Occipital lobe (tissue), 2 donors: ENCODE data around the gene NCL. TPM values are rescaled to one million over a fixed set of nuclear protein-coding genes. Genes with fewer than 3 reads are reported as not detected.

ENCODE experiments used
- DNase-seq: peaks from one replicate; lab custom pipeline; 2025; lab: John Stamatoyannopoulos, UW
- total RNA-seq: library from RNA; depleted of rRNA; stranded (reverse); fragments of >200 nt; gene quantifications from one replicate; pipeline ENCODE4 v1.2.3, GENCODE V29; 2014

NCL gene, protein sequence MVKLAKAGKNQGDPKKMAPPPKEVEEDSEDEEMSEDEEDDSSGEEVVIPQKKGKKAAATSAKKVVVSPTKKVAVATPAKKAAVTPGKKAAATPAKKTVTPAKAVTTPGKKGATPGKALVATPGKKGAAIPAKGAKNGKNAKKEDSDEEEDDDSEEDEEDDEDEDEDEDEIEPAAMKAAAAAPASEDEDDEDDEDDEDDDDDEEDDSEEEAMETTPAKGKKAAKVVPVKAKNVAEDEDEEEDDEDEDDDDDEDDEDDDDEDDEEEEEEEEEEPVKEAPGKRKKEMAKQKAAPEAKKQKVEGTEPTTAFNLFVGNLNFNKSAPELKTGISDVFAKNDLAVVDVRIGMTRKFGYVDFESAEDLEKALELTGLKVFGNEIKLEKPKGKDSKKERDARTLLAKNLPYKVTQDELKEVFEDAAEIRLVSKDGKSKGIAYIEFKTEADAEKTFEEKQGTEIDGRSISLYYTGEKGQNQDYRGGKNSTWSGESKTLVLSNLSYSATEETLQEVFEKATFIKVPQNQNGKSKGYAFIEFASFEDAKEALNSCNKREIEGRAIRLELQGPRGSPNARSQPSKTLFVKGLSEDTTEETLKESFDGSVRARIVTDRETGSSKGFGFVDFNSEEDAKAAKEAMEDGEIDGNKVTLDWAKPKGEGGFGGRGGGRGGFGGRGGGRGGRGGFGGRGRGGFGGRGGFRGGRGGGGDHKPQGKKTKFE
- 113 TPM for total RNA-seq

DNA sequence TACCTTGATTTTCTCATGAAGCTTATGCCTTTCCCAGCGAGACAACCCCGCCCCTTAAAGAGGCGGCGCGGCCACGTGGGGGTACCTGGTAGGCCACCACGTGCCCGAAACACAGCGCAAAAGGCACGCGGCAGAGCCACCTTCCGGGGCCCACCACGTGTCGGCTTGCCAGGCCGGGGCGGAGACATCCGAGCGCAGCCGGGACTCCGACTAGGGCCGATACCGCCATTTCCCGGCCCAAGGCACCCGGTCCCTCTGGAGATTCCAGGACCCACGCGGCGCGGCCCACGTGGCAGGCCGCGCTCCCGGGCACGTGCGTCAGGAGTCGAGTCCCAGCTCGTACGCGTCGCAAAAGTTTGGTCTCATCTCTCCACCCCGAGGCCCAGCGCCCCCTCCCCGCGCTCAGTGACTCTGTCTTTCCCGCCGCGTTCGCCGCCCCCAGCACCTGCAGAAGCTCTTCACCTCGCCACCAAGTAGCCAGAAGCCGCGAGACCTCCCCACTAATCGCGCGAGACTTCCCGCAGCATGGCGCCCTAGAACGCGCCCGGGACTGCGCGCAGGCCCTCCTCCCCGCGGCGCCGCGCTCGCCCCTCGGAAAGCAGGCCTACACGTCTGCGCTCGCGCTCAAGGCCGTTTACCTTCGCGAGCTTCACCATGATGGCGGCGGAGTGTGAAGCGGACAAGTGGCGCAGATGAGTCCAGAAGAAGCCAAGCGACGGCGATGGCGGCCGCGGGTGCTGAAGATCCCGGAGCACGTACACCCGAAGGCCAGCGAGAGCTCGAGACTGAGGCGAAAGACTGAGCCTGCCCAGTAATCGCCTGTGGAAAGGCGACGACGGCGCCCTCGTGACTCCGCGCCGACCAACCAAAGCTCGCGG, at the start of gene NCL:
Gene NCL, minus strand, starts transcription at position 787 of the 878 bp plus-strand sequence. Its CDS starts 131 bp downstream, at position 656.
- DNase-seq: peak; percentile 79

DNA sequence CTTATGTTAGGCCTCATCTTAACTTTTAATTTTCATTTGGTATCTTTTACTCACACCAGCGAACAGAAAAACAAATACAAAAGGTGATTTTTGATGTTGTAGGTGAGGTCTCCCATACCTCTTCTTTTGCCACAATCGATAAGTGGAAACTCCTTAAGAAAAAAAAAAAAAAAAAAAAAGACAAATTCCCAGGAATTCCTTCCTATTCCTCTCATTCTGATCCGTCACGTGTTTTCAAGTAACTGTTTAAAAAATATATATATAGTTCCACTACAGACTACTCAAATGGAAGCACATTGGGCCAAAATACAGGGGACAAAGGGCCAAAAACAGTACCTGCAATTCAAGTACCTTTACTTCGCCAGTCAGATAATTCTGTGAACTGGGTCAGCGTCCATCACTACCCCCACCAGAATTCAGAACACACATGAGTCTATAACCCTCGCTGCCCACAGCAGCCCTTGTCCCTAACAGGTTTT, 49.5 kb upstream of the NCL start:
- no peak for DNase-seq

DNA sequence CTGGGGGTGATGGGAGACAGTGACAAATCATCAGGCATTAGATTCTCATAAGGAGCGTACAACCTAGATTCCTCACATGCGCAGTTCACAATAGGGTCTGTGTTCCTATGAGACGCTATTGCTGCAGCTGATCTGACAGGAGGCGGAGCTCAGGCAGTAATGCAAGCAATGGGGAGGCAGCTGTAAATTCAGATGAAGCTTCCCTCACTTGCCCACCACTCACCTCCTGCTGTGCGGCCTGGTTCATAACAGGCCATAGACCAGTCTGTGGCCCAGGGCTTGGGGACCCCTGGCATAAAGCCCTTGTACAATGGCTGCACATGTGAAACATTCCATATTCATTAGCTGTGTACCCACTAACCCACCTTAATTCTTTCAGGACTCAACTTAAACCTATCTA, 47.9 kb upstream of the NCL start:
- DNase-seq: peak; percentile 41

DNA sequence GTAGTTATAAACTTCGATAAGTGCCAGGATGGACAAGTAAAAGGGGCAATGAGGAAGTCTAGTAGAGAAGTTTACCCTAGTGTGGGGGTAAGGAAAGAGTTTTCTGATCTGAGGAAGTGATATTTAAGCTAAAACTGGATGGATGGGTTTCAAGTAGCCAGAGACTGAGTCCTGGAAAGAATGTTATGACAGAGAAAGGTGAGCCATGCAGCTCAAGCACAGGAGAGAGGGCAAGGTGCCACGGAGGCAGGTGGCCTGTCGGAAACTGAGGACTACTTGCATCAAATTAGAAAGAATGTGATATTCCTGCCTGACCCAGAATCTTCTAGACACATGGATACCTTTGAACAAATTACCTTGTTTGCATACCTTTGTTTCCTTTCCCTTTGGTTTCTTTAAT, 39.5 kb upstream of the NCL start:
- no peak for DNase-seq

DNA sequence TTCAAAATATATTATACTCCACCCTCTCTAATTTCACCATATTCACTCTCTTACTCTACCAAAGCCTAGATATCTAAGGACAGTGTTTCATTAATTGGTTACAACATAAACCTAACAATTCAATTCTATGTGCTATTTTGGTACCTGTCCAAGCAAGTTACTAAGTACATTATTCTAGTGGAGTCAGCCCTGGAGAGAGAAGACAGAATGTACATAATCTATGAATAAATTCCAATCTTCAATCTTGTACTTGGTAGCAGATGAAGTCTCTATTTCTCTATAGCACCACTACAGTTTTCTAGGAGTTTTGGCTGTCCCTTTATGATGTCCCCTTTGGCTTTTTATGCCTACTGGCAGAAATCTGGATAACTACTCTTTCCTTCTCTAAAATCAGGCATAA, 38.3 kb upstream of the NCL start:
- DNase-seq: no peak

DNA sequence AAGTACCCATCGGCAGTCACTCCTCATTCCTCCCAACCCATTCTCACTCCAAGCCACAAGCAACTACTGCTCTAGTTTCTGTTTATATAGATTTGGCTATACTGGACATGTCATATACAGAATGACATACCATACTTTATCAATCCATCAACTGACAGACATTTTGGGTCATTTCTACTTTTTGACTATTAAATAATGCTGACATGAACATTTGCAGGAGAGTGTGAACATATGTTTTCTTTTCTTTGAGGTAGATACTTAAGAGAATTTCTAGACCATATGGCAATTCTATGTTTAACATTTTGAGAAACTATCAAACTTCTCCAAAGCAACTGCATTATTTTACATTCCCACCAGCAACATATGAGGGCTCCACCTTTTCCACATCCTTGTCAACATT, 33.4 kb upstream of the NCL start:
- DNase-seq: no peak

DNA sequence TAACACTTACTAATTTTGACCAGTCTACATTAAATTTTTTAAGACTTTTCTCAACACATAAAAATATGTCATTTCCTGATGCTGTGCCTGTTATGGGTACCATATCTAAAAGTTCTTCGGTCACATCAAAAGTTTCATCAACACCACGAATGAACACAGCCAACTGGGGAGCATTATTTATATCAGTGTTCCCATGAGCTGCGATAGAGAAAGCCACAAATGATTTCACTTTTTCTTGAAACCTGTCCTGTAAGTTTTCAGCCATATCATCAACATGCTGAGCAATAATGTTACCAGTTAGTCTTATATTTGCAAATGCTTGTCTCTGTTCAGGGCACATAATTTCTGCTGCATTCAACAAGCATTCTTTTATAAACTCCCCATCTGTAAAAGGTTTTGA, 30.4 kb upstream of the NCL start:
- DNase-seq: no peak

DNA sequence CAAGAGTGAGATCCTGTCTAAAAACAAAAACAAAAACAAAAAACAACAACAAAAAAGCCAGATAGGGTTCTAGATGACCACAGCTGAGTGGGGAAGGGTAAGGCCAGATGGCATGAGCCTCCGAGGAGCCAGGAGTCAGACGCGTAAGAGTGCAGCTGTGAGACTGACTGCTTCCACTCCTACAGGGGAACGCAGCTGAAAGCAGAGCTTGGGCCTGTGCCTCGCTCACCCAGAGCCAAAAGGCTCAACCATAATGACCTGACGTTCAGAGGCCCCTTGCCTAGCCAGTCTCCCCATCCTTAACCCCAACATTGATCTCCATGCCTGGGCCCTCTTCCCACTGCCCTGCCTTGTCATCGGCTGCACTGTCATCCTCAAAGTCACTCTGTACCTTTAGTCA, 26.5 kb upstream of the NCL start:
- DNase-seq: no peak

DNA sequence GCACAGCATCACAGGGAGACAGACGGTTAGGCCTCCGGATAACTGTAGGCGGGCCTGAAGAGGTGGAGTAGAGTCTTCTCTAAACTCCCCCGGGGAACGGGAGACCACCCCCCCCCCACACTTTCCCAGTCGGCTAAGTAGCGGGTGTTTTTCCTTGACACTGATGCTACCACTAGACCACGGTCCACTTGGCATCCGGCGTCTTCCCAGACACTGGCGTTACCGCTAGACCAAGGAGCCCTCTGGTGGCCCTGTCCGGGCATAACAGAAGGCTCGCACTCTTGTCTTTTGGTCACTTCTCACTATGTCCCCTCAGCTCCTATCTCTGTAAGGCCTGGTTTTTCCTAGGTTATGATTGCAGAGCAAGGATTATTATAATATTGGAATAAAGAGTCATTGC, 25.7 kb upstream of the NCL start:
- DNase-seq: no peak

DNA sequence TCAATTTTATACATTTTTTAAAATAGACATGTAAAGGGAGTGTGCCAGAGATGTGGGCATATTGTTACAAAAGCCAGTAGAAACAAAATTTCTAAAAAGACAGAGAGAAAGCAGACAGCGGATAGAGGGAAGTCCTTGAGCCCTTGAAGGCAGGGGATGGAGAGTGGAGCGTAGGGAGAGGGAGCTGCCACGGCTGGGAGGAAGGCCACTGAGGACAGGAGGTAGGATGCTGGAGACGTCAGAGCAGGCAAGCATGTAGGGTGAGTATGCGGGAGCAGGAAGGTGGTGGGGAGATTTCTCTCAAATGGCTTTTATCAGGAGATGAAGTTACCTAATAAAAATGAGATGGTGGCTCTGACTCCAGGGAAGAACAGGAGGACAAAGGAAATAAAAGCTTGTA, 24.0 kb upstream of the NCL start:
- DNase-seq: no peak

DNA sequence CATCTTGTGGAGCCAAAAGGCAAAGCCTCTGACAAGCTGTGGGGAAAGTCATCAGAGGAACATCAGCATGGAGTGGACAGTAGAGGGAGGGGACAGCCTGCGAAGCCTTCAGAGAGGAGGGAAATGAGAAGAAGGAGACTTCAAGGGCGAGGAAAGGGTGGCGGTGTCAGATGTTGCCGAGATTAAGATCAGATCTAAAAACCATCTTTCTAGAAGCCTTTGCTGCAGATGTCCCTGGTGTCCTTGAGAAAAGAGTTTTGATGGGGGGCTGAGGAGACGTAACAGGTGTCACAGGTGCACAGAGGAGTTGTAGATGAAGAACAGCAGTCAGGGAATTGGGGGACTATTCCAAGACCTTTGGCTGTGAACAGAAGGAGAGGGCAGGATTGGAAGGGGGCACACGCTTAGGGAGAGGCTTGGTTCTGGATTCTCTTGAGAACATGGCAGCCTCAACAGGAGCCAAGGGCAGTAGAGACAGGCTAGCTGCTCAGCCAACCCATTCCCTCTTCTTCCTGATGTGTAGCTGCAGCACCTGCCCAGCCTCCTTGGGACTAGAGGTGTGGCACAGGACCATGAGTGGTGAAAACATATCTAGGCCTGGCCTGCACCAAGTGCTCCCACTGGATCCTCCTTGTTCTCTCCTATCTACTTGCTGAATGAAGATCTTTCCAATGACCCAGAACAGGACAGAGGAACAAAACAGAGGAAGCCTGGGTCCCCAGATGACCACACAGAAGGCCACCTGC, 22.7 kb upstream of the NCL start:
- DNase-seq: no peak

DNA sequence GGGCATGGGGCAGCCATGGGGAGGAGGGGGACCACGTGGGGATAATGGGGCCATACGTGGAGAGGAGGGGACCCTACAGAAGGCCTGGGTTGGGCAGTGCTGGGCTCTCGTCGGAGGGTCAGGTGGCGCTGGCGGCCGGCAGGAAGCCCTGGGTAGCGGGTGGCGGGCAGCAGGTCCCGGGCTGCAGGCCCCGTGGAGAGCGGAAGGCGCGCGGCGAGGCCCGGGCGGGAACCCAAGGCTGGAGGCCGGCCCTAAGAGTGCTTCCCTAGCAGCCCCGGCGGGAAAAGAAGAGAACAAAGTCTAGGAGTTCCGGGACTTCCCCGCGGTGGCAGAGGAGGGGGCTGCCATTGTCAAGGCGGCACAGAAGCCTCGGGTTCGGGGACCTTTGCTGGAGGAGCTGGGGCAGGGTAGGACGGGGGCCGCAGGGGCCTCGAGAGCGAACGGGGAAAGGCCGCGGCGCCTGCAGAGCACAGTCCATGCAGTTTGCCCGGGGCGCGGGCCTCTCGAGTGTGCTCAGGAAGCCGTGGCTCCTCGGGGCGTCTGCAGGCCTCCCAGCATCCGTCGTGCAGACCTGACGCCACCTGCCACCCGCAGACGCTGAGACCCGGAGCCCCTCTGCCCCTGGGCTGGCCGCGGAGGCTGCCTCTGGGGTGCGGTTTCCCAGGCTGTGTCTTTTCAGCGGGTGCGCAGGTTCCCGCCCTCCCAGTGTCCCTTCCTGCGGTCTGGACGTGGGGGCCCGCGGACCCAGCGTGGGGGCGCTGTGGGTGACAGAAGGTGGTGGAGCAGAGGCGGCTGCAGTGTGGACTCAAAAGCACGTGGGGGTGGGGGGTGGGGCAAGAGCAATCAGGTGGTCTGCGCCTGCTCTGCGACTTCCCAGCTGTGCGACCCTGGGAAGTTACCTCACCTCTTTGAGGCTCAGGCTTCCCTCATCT, 19.4 kb upstream of the NCL start:
- DNase-seq: no peak

DNA sequence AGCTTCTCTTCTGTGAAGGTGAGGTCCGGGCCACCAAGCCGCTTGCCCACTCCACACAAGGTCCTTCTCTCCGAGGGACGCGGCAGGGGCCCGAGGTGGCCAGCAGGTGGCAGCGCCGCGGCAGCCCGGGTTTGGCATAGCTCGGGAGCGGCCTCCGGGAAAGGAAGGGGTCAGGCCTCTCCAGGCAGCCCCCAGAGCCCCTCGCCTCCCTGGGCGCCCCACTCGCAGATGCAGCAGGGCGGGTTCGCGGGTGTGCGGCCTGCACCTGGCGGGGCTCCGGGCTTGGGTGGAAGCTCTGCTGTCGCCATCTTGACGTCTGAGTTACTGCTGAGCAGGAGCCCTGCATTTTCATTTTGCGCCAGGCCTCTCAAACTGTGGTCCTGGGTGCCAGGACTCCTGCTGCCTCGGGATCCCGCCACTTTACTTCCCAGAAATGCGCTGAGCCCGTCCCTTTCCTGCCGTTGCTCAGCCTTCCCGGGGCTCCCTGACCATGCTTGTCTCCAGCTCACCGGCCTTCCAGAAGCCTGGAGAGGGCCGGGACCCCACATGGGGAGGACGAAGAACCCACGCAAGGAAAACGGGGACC, 18.6 kb upstream of the NCL start:
- DNase-seq: peak; percentile 53

DNA sequence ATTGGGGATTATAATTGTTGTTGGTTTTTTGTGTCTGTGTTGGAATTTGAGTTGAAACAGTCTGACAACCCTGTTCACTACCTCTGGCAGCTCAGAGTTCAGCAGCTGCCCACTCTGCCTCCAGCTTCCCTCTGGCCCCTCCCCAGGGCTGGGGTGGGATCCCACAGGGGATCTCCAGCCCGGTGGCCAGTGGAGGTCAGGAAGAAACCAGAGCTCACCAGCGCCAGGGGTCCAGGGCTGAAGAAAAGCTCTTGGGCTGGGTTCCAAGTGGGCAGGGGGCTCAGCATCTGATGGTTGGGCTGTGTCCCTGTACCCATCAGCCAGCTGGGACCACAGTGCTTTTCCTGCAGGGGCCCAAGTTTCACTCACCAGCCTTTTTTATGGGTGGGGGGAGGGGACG, 16.5 kb upstream of the NCL start:
- no peak for DNase-seq

DNA sequence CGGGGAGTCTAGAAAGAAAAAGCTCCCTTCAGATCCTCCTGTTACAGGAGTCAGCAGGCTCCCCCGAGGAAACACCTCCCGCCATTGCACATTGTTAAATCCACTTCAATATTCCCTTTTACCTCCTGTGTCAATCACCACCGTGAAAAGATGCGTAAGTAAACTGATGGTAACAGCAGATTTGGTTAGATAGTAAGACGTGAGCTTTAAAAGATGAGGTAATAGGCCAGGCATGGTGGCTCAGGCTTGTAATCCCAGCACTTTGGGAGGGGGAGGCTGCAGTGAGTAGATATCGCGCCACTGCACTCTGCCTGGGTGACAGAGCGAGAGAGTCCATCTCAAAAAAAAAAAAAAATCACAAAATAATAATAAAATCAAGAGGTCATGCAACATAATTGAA, 15.2 kb upstream of the NCL start:
- no peak for DNase-seq

DNA sequence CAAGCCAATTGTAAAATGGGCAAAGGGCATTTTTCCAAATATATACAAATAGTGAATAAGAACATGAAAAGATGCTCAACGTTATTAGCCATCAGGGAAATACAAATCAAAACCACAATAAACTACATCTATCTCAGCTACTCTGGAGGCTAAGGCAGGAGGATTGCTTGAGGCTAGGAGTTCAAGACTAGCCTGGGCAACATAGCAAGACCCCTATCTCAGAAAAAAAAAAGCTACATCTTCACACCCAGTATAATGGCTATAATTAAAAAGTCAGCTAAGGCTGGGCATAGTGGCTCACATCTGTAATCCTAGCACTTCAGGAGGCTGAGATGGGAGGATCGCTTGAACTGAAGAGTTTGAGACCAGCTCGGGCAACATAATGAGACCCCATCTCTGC, 12.6 kb upstream of the NCL start:
- DNase-seq: no peak

DNA sequence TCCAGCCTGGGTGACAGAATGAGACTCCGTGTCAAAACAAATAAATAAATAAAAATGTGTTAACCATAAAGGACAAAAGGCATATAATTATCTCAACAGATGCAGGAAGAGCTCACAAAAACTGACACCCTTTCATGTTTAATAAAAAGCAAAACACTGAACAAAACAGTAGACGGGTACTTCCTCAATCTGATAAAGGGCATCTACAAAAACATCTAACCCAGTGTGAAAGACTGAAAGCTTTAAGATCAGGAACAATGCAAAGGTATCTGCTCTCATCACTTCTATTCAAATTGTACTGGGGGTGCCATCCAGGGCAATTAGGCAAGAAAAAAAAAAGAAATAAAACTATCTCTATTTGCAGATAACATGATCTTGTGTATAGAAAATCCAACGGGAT, 11.7 kb upstream of the NCL start:
- no peak for DNase-seq

DNA sequence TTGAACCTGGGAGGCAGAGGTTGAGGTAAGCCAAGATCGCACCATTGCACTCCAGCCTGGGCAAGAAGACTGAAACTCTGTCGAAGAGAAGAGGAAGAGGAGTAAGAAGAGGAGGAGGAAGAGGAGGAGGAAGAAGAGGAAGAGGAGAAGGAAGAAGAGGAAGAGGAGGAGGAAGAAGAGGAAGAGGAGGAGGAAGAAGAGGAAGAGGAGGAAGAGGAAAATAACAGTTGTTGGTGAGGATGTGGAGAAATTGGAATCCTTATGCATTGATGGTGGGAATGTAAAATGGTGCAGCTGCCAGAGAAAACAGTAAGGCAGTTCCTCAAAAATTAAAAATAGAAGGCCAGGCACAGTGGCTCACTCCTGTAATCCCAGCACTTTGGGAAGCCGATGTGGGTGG, 8.5 kb upstream of the NCL start:
- DNase-seq: no peak

DNA sequence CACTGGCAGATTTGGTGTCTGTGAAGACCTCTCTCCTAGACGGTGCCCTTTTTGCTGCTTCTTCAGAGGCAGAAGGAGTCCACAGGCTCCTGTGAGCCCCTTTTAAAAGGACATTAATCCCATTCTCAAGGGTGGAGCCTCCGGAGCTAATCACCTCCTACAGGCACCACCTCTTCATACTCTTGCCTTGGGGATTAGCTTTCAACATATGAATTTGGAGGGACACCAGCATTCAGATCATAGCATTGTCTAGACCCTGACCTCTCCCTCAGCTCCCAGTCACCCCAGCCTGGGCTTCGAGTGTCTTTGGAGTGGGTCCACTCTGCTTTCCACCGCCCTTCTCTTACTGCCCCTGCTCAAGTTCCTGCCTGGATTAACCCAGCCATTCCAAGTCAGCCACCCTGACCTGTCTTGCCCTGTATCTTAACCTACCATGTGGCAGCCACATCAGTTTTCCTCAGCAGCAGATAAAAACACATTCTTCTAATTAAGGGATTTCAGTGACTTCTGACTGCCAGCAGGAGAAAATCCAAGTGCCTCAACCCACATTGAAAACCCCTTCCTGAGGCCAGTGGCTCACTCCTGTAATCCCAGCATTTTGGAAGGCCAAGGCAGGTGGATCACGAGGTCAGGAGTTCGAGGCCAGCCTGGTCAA, 6.1 kb upstream of the NCL start:
- DNase-seq: no peak
